Neural crest cell (in vitro differentiated cells): ENCODE measurements around the gene AKT1. TPM values are rescaled to one million over a fixed set of nuclear protein-coding genes. Genes with fewer than 3 reads are reported as not detected.

Experiments
- DNase-seq: peaks from one replicate; pipeline ENCODE4 v3.0.0; 2021; ENCODE audit warnings: low read depth, mixed read lengths, low spot score
- H3K27ac Mint-ChIP-seq: one replicate; pipeline ENCODE4 v1.8.0; 2021; ENCODE audit warnings: mild to moderate bottlenecking, mixed read lengths; ENCODE audit not compliant: unreplicated experiment
- H3K27me3 Mint-ChIP-seq: 2 replicates; pipeline ENCODE4 v1.8.0; 2021; ENCODE audit warnings: low read depth, mild to moderate bottlenecking, mixed read lengths
- H3K36me3 Mint-ChIP-seq: 2 replicates; pipeline ENCODE4 v1.8.0; 2021; ENCODE audit warnings: low read depth, mild to moderate bottlenecking, mixed read lengths
- H3K4me1 Mint-ChIP-seq: 2 replicates; pipeline ENCODE4 v1.8.0; 2021; ENCODE audit warnings: mixed read lengths
- H3K4me3 Mint-ChIP-seq: one replicate; pipeline ENCODE4 v1.8.0; 2021; ENCODE audit warnings: mild to moderate bottlenecking, mixed read lengths
- H3K9me3 Mint-ChIP-seq: 2 replicates; pipeline ENCODE4 v1.8.0; 2021; ENCODE audit warnings: mixed read lengths
- CTCF ChIP-seq: fragments of 200-600 bp; sonication (generic); conservative IDR thresholded peaks from 2 replicates; pipeline ENCODE4 v1.5.0; 2021; ENCODE audit warnings: antibody characterized with exemption, mild to moderate bottlenecking
- total RNA-seq: library from RNA; stranded (reverse); gene quantifications from 2 replicates; pipeline ENCODE4 v1.2.1, GENCODE V29; 2021

AKT1 gene
- total RNA-seq, 1 donor from 2014 or later, result 191 TPM

GRCh38 chr14:104741108-104741802 is 54.3 kb downstream of the AKT1 start:
- H3K36me3 Mint-ChIP-seq, result no peaks in the 10 kb centered on the region
- DNase-seq, result no peak
- no peaks in the 10 kb centered on the region for H3K9me3 Mint-ChIP-seq
- no peak overlapping the region for H3K27ac Mint-ChIP-seq
- no peaks in the 10 kb centered on the region for H3K27me3 Mint-ChIP-seq
- no peak for TF ChIP-seq CTCF
- H3K4me3 Mint-ChIP-seq, result no peak overlapping the region
- peaks cover 22% of the 10 kb centered on the region for H3K4me1 Mint-ChIP-seq

- no peaks in the 10 kb centered on the region for H3K27me3 Mint-ChIP-seq
- no peak for TF ChIP-seq CTCF
- no peak overlapping the region for H3K27ac Mint-ChIP-seq
- peaks cover 19% of the 10 kb centered on the region for H3K4me1 Mint-ChIP-seq
- H3K4me3 Mint-ChIP-seq, result no peak overlapping the region
- no peaks in the 10 kb centered on the region for H3K9me3 Mint-ChIP-seq
- H3K36me3 Mint-ChIP-seq, result no peaks in the 10 kb centered on the region
- no peak for DNase-seq
These were observed 55.7 kb downstream of the AKT1 start for GRCh38 chr14:104739546-104740516.

- Mint-ChIP-seq H3K4me1 (peaks cover 19% of the 10 kb centered on the region), H3K36me3 (no peaks in the 10 kb centered on the region), H3K9me3 (no peaks in the 10 kb centered on the region), H3K4me3 (no peak overlapping the region), H3K27me3 (no peaks in the 10 kb centered on the region), H3K27ac (no peak overlapping the region)
- DNase-seq, result no peak
- TF ChIP-seq CTCF, result no peak
These were observed 56.5 kb downstream of the AKT1 start for GRCh38 chr14:104739026-104739425.

- H3K36me3 Mint-ChIP-seq, result no peaks in the 10 kb centered on the region
- no peak overlapping the region for H3K27ac Mint-ChIP-seq
- H3K4me3 Mint-ChIP-seq, result no peak overlapping the region
- H3K9me3 Mint-ChIP-seq, result no peaks in the 10 kb centered on the region
- TF ChIP-seq CTCF, result no peak
- H3K27me3 Mint-ChIP-seq, result no peaks in the 10 kb centered on the region
- H3K4me1 Mint-ChIP-seq, result peaks cover 16% of the 10 kb centered on the region
- no peak for DNase-seq
These were observed 57.1 kb downstream of the AKT1 start for GRCh38 chr14:104738375-104739019.

- no peak for TF ChIP-seq CTCF
- Mint-ChIP-seq H3K4me1 (peaks cover 6% of the 10 kb centered on the region), H3K9me3 (no peaks in the 10 kb centered on the region), H3K27ac (peak overlapping the region; percentile 27), H3K36me3 (no peaks in the 10 kb centered on the region), H3K27me3 (no peaks in the 10 kb centered on the region), H3K4me3 (no peak overlapping the region)
- DNase-seq, result no peak
These were observed 59.5 kb downstream of the AKT1 start for GRCh38 chr14:104735830-104736642.
